Karpas-422 (cell line): Measurements from ENCODE around the gene ZDHHC3. TPM values are rescaled to one million over a fixed set of nuclear protein-coding genes. Genes with fewer than 3 reads are reported as not detected.
"Not testable (repeated sequence)": the region's sequence is repeated elsewhere in the genome, so short reads cannot be mapped to it uniquely, and the experiment has no call there.

ENCODE experiments used
- DNase-seq: peaks from one replicate; pipeline ENCODE4 v3.0.0-alpha.2; 2015
- H2AFZ ChIP-seq: fragments of 200-600 bp; sonication (generic); 2 replicates; pipeline ENCODE4 v1.6.1; 2014; ENCODE audit warnings: antibody characterized with exemption, low read length, mixed read lengths
- H3K27ac ChIP-seq: fragments of 200-600 bp; sonication (generic); 2 replicates; pipeline ENCODE4 v1.5.1; 2014; ENCODE audit warnings: mild to moderate bottlenecking, low read length, moderate library complexity
- H3K27me3 ChIP-seq: fragments of 200-600 bp; sonication (generic); 2 replicates; pipeline ENCODE4 v1.6.1; 2014; ENCODE audit warnings: low read length, mixed read lengths
- H3K36me3 ChIP-seq: fragments of 200-600 bp; sonication (generic); 2 replicates; pipeline ENCODE4 v1.6.1; 2014; ENCODE audit warnings: low read length, mixed read lengths; ENCODE audit not compliant: insufficient read depth
- H3K4me1 ChIP-seq: fragments of 200-600 bp; sonication (generic); 2 replicates; pipeline ENCODE4 v1.6.1; 2014; ENCODE audit warnings: mild to moderate bottlenecking, low read length, mixed read lengths
- H3K4me2 ChIP-seq: fragments of 200-600 bp; sonication (generic); 2 replicates; pipeline ENCODE4 v1.6.1; 2014; ENCODE audit warnings: low read length, low read depth, mild to moderate bottlenecking; ENCODE audit not compliant: poor library complexity, severe bottlenecking
- H3K4me3 ChIP-seq: fragments of 200-600 bp; sonication (generic); 2 replicates; pipeline ENCODE4 v1.5.1; 2014; ENCODE audit warnings: mild to moderate bottlenecking, antibody characterized with exemption, low read length, mixed read lengths
- H3K79me2 ChIP-seq: fragments of 200-600 bp; sonication (generic); 2 replicates; pipeline ENCODE4 v1.6.1; 2014; ENCODE audit warnings: mild to moderate bottlenecking, low read length, mixed read lengths
- H3K9ac ChIP-seq: fragments of 200-600 bp; sonication (generic); 2 replicates; pipeline ENCODE4 v1.6.0; 2014; ENCODE audit warnings: low read length
- H3K9me2 ChIP-seq: fragments of 200-600 bp; sonication (generic), shearing (Covaris generic); replicated peaks from 2 replicates; pipeline ENCODE4 v1.6.0; 2014; ENCODE audit warnings: mild to moderate bottlenecking, low read length, moderate library complexity; ENCODE audit not compliant: insufficient read depth
- H3K9me3 ChIP-seq: fragments of 300-700, 200-600 bp; sonication (generic); 2 replicates; pipeline ENCODE4 v1.6.1; 2014; ENCODE audit warnings: low read length, mixed read lengths
- H4K20me1 ChIP-seq: fragments of 200-600 bp; sonication (generic); 2 replicates; pipeline ENCODE4 v1.6.1; 2014; ENCODE audit warnings: mild to moderate bottlenecking, antibody characterized with exemption, low read length, low read depth; ENCODE audit not compliant: insufficient read depth
- total RNA-seq: library from RNA; depleted of rRNA; stranded (reverse); fragments of >200 nt; shearing (Covaris generic); gene quantifications from 2 replicates; pipeline ENCODE4 v1.2.3, GENCODE V29; 2014; ENCODE audit warnings: low replicate concordance

ZDHHC3 gene
- total RNA-seq, 1 experiment from 2014 or later: 70.9 TPM

DNA sequence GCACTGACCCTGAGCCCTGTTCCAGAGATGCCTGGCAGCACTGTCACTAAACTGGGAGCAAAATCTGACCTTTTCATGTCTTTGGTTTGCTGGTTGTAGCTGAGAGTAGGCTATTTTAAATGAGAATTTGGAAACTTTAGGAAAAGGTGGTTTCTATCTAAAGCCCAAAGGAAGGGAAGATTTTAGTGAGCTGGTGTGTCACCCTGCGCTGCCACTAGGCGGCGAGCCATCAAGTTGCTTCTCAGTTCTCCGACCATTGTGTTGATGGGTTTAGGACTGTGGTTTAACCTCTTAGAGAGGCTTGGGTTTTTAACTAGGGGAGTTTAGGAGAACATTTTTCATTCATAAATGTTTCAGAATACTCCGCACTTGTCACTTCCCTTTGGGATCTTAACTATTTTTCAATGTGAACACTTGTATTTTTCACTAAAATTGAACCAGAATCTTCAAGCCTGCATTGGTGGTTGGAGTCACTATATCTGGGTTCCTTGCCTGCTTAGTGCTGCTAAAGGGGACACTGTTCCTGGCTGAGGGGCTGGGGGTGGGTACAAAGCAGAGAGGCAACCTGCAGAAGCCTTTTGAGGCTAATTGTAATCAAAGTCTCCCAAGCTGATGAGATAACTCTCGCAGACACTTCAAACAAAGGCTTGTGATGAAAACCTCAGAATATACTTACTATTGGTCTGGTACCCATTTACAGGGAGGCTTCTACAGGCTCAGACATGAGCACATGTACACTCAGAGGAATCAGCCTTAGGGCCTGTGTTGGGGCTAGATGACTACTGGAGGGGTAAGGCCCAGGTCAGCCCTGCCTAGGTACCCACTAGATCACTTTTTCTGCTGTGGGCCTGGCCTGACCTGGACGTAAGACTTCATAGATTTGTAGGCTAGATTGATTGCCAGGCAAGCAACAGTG, 16.8 kb upstream of the ZDHHC3 start:
- no peak overlapping the region for H3K9ac ChIP-seq
- H3K27ac ChIP-seq: no peak overlapping the region
- no peaks in the 10 kb centered on the region for H3K9me2 ChIP-seq
- peaks cover 68% of the 10 kb centered on the region for H3K36me3 ChIP-seq
- no peak overlapping the region for H2AFZ ChIP-seq
- H3K4me2 ChIP-seq: no peak overlapping the region
- H4K20me1 ChIP-seq: peaks cover 15% of the 10 kb centered on the region
- DNase-seq: peak; percentile 64
- no peaks in the 10 kb centered on the region for H3K9me3 ChIP-seq
- no peak overlapping the region for H3K4me3 ChIP-seq
- peaks cover 1% of the 10 kb centered on the region for H3K4me1 ChIP-seq
- peaks cover 92% of the 10 kb centered on the region for H3K79me2 ChIP-seq
- no peaks in the 10 kb centered on the region for H3K27me3 ChIP-seq

DNA sequence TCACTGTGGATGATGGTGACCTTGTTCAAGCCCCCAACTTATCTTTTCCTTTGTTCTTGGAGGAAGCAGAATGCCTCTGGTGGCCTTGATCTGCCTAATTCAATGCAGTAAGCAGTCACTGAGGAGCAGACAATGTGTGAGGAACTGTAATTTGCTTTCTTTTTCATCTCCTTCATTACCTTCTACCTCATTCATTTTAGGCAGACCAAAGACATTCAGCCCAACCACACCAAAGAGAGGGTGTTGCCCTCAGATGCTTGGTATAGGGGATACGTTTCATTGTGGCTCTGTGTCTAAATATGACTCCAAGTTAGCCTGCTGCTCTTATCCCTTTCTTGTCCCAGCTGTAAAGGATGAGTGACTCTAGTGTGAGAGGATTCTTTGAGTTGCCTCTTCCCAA, 15.4 kb upstream of the ZDHHC3 start:
- no peak for DNase-seq
- H3K27ac ChIP-seq: no peak overlapping the region
- H3K9ac ChIP-seq: no peak overlapping the region
- H3K9me3 ChIP-seq: no peaks in the 10 kb centered on the region
- peaks cover 21% of the 10 kb centered on the region for H4K20me1 ChIP-seq
- H3K36me3 ChIP-seq: peaks cover 53% of the 10 kb centered on the region
- H3K9me2 ChIP-seq: no peaks in the 10 kb centered on the region
- no peak overlapping the region for H3K4me3 ChIP-seq
- no peak overlapping the region for H2AFZ ChIP-seq
- peaks cover 3% of the 10 kb centered on the region; the same call in 1 of the 2 replicates for H3K4me1 ChIP-seq
- peaks cover 99% of the 10 kb centered on the region for H3K79me2 ChIP-seq
- H3K27me3 ChIP-seq: no peaks in the 10 kb centered on the region
- H3K4me2 ChIP-seq: no peak overlapping the region

DNA sequence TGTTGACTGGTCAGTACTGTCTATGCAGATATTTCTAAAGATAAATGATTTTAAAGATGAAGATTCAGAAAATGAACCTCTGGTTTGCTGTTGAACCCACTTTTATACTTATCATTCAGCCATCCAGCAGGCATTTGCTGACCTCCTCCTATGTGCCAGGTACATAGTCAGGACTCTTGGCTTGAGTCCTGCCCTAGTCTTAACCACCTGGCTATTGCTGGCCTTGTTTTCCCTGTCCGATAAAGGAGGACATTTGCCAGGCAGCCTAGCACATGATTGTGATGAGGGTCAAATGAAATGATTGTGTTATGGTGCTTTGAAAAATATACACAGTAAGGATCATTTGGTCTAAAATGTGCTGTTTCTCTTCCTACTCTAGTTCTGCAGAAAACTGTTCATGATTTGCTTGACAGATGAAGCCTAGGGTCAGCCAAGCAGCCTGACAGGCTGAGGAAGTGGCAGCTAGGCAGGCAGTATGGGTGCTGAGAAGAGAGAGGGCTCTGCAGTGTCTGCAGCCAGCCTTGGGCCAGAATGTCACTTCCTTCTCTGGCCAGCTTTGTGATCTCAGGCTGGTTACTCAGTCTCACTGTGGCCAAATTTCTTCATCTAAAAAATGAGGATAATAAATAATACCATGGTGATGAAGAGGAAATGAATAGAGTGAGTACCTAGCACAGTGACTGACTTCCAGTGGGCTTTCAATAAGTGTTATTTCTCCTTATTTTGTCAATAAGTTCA, 13.8 kb upstream of the ZDHHC3 start:
- Histone ChIP-seq H3K27me3 (no peaks in the 10 kb centered on the region), H3K36me3 (peaks cover 49% of the 10 kb centered on the region), H4K20me1 (peaks cover 21% of the 10 kb centered on the region), H3K27ac (no peak overlapping the region), H3K9me3 (no peaks in the 10 kb centered on the region), H3K79me2 (peaks cover 95% of the 10 kb centered on the region), H3K9ac (no peak overlapping the region), H3K4me1 (peaks cover 3% of the 10 kb centered on the region; the same call in 1 of the 2 replicates), H3K9me2 (no peaks in the 10 kb centered on the region), H2AFZ (no peak overlapping the region), H3K4me3 (no peak overlapping the region), H3K4me2 (no peak overlapping the region)
- DNase-seq: no peak

DNA sequence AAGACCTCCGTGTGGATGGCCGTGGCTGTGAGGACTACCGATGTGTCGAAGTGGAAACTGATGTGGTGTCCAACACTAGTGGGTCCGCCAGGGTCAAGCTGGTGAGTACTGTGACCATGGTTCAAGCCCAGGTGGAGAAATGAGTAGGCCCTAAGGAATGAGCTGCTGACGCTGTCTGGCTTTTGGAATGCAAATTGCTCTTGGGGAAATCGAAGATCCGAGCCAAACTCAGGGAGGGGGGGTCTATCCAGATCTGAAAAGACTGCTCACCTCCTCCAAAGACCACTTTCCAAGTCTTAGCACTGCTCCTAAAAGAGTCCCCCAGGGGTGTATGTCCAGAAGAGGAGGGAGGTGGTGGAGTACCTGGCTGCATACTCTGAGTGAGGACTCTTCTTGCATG, 13.2 kb upstream of the ZDHHC3 start:
- no peak overlapping the region for H3K4me3 ChIP-seq
- H3K36me3 ChIP-seq: peaks cover 48% of the 10 kb centered on the region
- H3K9ac ChIP-seq: no peak overlapping the region
- no peak overlapping the region for H3K27ac ChIP-seq
- no peak overlapping the region for H2AFZ ChIP-seq
- H3K9me3 ChIP-seq: no peaks in the 10 kb centered on the region
- peaks cover 3% of the 10 kb centered on the region; the same call in 1 of the 2 replicates for H3K4me1 ChIP-seq
- no peak for DNase-seq
- H3K79me2 ChIP-seq: peaks cover 95% of the 10 kb centered on the region
- no peak overlapping the region for H3K4me2 ChIP-seq
- peaks cover 21% of the 10 kb centered on the region for H4K20me1 ChIP-seq
- no peaks in the 10 kb centered on the region for H3K27me3 ChIP-seq
- H3K9me2 ChIP-seq: no peaks in the 10 kb centered on the region

DNA sequence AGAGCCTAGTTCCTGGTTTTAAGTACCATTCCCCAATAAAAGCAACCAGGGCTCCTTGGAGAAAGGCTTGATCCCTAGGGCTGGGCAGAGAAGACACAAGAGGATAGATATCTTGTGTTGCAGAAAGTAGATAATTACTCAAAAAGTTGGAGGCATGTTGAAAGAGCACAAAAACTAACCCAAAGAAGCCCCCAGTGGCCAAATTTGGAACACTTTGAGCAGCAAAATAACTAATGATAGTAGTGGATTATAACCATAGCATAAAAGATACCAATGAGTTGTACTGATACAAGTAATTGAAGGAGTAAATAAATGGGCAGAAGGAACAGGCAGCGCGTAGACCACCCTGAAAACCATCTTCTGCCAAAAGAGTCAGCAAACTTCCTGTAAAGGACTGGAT, 12.1 kb upstream of the ZDHHC3 start:
- H4K20me1 ChIP-seq: peaks cover 28% of the 10 kb centered on the region
- no peak overlapping the region for H3K9ac ChIP-seq
- no peaks in the 10 kb centered on the region for H3K27me3 ChIP-seq
- H2AFZ ChIP-seq: no peak overlapping the region
- no peak overlapping the region for H3K27ac ChIP-seq
- H3K36me3 ChIP-seq: peaks cover 49% of the 10 kb centered on the region
- H3K9me3 ChIP-seq: no peaks in the 10 kb centered on the region
- no peak overlapping the region for H3K4me3 ChIP-seq
- peak; percentile 63 for DNase-seq
- H3K9me2 ChIP-seq: no peaks in the 10 kb centered on the region
- H3K4me1 ChIP-seq: peaks cover 3% of the 10 kb centered on the region; the same call in 1 of the 2 replicates
- peaks cover 95% of the 10 kb centered on the region for H3K79me2 ChIP-seq
- H3K4me2 ChIP-seq: no peak overlapping the region

DNA sequence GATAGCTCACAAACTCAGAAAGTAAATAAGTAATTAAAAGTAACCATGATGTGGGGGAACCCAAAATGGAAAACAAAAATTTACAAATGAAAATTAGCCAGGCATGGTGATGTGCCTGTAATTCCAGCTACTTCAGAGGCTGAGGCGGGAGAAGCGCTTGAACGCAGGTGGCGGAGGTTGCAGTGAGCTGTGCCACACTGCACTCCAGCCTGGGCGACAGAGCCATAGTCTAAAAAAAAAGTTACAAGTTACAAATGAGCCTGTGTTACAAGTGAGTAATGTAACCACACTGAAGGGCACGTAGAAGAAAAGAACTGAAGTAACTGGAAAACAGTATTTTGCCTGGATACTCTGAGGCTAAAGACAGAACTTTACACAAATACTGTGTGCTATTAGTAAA, 11.4 kb upstream of the ZDHHC3 start:
- Histone ChIP-seq H2AFZ (no peak overlapping the region), H3K9me3 (no peaks in the 10 kb centered on the region), H3K9ac (no peak overlapping the region), H3K4me1 (peaks cover 3% of the 10 kb centered on the region; the same call in 1 of the 2 replicates), H3K79me2 (peaks cover 95% of the 10 kb centered on the region), H3K27me3 (no peaks in the 10 kb centered on the region), H3K36me3 (peaks cover 50% of the 10 kb centered on the region), H4K20me1 (peaks cover 28% of the 10 kb centered on the region), H3K4me3 (no peak overlapping the region), H3K4me2 (no peak overlapping the region), H3K27ac (no peak overlapping the region), H3K9me2 (no peaks in the 10 kb centered on the region)
- DNase-seq: no peak

DNA sequence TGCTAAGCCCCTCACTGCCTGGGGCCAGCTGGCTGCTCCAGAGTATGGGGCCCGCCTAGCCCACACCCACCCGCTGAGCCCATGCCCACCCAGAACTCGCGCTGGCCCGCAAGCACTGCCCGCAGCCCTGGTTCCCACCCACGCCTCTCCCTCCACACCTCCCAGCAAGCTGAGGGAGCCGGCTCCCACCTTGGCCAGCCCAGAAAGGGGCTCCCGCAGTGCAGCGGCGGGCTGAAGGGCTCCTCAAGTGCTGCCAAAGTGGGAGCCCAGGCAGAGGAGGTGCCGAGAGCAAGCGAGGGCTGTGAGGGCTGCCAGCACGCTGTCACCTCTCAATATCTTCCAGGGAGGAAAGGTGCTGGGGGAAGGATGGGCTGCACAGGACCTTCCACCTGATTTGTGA, 10.4 kb upstream of the ZDHHC3 start:
- not testable (repeated sequence) for H3K4me2 ChIP-seq, H3K9me2 ChIP-seq, DNase-seq, H2AFZ ChIP-seq, H3K27ac ChIP-seq, H3K4me3 ChIP-seq, H3K4me1 ChIP-seq, H3K27me3 ChIP-seq, H3K9ac ChIP-seq, H3K9me3 ChIP-seq
- Histone ChIP-seq H3K36me3 (peaks cover 53% of the 10 kb centered on the region), H3K79me2 (peaks cover 95% of the 10 kb centered on the region), H4K20me1 (peaks cover 36% of the 10 kb centered on the region)

DNA sequence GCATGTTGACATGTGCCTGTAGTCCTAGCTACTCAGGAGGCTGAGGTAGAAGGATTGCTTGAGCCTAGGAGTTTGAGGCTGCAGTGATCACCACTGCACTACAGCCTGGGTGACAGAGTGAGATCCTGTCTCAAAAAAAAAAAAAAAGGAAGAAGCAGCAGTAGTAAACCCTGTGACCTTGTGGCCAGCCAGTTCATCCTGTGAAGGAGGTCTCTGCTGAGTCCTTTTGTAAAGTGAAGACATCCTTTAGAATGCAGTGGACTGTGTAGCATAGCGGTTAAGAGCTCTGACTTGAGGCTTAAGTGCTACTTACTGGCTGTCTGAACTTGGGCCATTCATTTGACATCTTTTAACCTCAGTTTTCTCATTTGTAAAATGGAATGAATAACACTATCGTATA, 8.4 kb upstream of the ZDHHC3 start:
- H3K9me2 ChIP-seq: no peaks in the 10 kb centered on the region
- H3K27me3 ChIP-seq: no peaks in the 10 kb centered on the region
- H3K9ac ChIP-seq: no peak overlapping the region
- DNase-seq: no peak
- no peak overlapping the region for H3K27ac ChIP-seq
- peaks cover 95% of the 10 kb centered on the region for H3K79me2 ChIP-seq
- peaks cover 44% of the 10 kb centered on the region for H3K36me3 ChIP-seq
- no peak overlapping the region for H2AFZ ChIP-seq
- H3K4me1 ChIP-seq: peaks cover 3% of the 10 kb centered on the region; the same call in 1 of the 2 replicates
- no peaks in the 10 kb centered on the region for H3K9me3 ChIP-seq
- H3K4me3 ChIP-seq: no peak overlapping the region
- no peak overlapping the region for H3K4me2 ChIP-seq
- H4K20me1 ChIP-seq: peaks cover 33% of the 10 kb centered on the region
